HUDEP-2 (cell line): ENCODE measurements around the gene SLC35E4.
A peak's percentile ranks its signal among the peaks of the same experiment; 100 is the strongest.
"Not testable (repeated sequence)": the region's sequence is repeated elsewhere in the genome, so short reads cannot be mapped to it uniquely, and the experiment has no call there.

Source experiments
- DNase-seq, 76 experiments: peaks; one replicate each; lab custom pipeline; 2025; ENCODE audit not compliant: unreplicated experiment in 76 of 76; lab: John Stamatoyannopoulos, UW

Gene SLC35E4

GRCh38 chr22:30609260-30610185, 26.1 kb upstream of the SLC35E4 start:
- peak in 22 of 76 experiments; percentile 7 to 46 (median 22) for DNase-seq

GRCh38 chr22:30610299-30610698, 25.3 kb upstream of the SLC35E4 start:
- DNase-seq = peak in 2 of 76 experiments; percentile 4 to 18

GRCh38 chr22:30611197-30611596, 24.4 kb upstream of the SLC35E4 start:
- no peak for DNase-seq

GRCh38 chr22:30612789-30613188, 22.8 kb upstream of the SLC35E4 start:
- no peak for DNase-seq

- DNase-seq = no peak
These were observed 21.3 kb upstream of the SLC35E4 start for GRCh38 chr22:30614268-30614667.

- no peak for DNase-seq
These were observed 20.7 kb upstream of the SLC35E4 start for GRCh38 chr22:30614879-30615278.

- no peak for DNase-seq
These were observed 20.0 kb upstream of the SLC35E4 start for GRCh38 chr22:30615543-30615954.

- DNase-seq = no peak
These were observed 17.8 kb upstream of the SLC35E4 start for GRCh38 chr22:30617819-30618218.

- DNase-seq = not testable (repeated sequence)
These were observed 15.7 kb upstream of the SLC35E4 start for GRCh38 chr22:30619909-30620308.

GRCh38 chr22:30626413-30626812, 9.2 kb upstream of the SLC35E4 start:
- DNase-seq = no peak

- no peak for DNase-seq
These were observed 8.1 kb upstream of the SLC35E4 start for GRCh38 chr22:30627471-30627870.

GRCh38 chr22:30628491-30628890, 7.1 kb upstream of the SLC35E4 start:
- DNase-seq = no peak

GRCh38 chr22:30631469-30631868, 4.1 kb upstream of the SLC35E4 start:
- DNase-seq = not testable (repeated sequence)

- peak in 71 of 76 experiments; percentile 14 to 83 (median 67) for DNase-seq
These were observed 929 bp upstream of the SLC35E4 start for GRCh38 chr22:30634471-30635233.

- DNase-seq = no peak
These were observed 871 bp downstream of the SLC35E4 start for GRCh38 chr22:30636226-30637077.

GRCh38 chr22:30637701-30638114, 2.1 kb downstream of the SLC35E4 start:
- DNase-seq = peak in 1 of 76 experiments; percentile 13

GRCh38 chr22:30640361-30640760, 4.8 kb downstream of the SLC35E4 start:
- DNase-seq = no peak

- DNase-seq = no peak
These were observed 5.4 kb downstream of the SLC35E4 start for GRCh38 chr22:30640839-30641430.

GRCh38 chr22:30643055-30643875, 7.7 kb downstream of the SLC35E4 start:
- no peak for DNase-seq
